Measurements from ENCODE around the gene RRH. TPM values are rescaled to one million over a fixed set of nuclear protein-coding genes. Genes with fewer than 3 reads are reported as not detected.
"Not testable (repeated sequence)": the region's sequence is repeated elsewhere in the genome, so short reads cannot be mapped to it uniquely, and the experiment has no call there.

Gene RRH
- total RNA-seq: under 1 TPM in 1 of 2 donors, not detected in 1; 0.57 TPM

DNA sequence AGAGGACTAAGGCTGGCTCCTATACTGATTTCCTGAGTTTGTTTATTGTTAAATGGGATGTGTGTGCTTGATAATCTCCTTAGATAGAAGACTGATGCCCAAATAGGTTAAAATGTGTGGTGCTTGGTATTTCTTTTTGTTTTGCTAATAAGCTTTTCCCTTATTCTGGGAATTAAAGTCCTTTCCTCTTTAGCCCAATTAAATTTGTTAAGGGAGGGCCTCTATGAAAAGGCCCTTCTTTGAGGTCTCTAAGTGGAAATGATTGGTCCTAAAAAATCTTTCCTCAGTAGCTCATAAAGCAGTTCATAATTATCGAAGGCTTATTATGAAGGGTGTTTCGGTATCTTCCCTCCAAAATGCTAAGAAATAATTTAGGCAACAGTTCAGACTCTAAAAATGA, at the start of gene RRH:
Gene RRH, plus strand, starts transcription at position 301 of the 400 bp plus-strand sequence. Its CDS starts 56 bp downstream, at position 357.
- intact Hi-C loops (cut with DNase I): loop anchor here (5.0 to 10.0 kb wide), 2 partner anchors 147 to 405 kb away; no protein-coding TSS in a partner anchor
- no peak within 1 kb of the TSS for H3K4me3 ChIP-seq
- TF ChIP-seq CTCF (IDR thresholded peaks at IDR 0.05): no peak

GRCh38 chr4:109782092-109782491, 45.7 kb upstream of the RRH start:
- H3K4me1 ChIP-seq; H3K9me3 ChIP-seq; H3K9ac ChIP-seq (ENCODE audit: low read depth in 2 of 2, low read length in 2 of 2); intact Hi-C loops (cut with DNase I); H3K4me3 ChIP-seq; H3K27me3 ChIP-seq; H3K36me3 ChIP-seq; DNase-seq; H3K27ac ChIP-seq: not testable (repeated sequence)

More for the DNA sequence above, at the start of gene RRH:
- Histone ChIP-seq H3K36me3 (peaks cover 5% of the 10 kb centered on the region), H3K27ac (no peak within 1 kb of the TSS), H3K4me1 (no peaks in the 10 kb centered on the region), H3K27me3 (no peaks in the 10 kb centered on the region), H3K9ac (ENCODE audit: low read depth in 2 of 2, low read length in 2 of 2) (no peak within 1 kb of the TSS), H3K9me3 (no peaks in the 10 kb centered on the region)
- DNase-seq: no peak

GRCh38 chr4:109786846-109787245, 40.9 kb upstream of the RRH start:
- H3K27me3 ChIP-seq: no peaks in the 10 kb centered on the region
- H3K4me3 ChIP-seq: no peak overlapping the region
- no peaks in the 10 kb centered on the region for H3K36me3 ChIP-seq
- H3K4me1 ChIP-seq: no peaks in the 10 kb centered on the region
- no peak overlapping the region for H3K27ac ChIP-seq
- DNase-seq: no peak
- no peak overlapping the region for H3K9ac ChIP-seq (ENCODE audit: low read depth in 2 of 2, low read length in 2 of 2)
- no peak for TF ChIP-seq CTCF (IDR thresholded peaks at IDR 0.05)
- intact Hi-C loops (cut with DNase I): no loop called here
- H3K9me3 ChIP-seq: no peaks in the 10 kb centered on the region

GRCh38 chr4:109787807-109788206, 40.0 kb upstream of the RRH start:
- Histone ChIP-seq H3K27ac (no peak overlapping the region), H3K36me3 (no peaks in the 10 kb centered on the region), H3K4me3 (no peak overlapping the region), H3K27me3 (no peaks in the 10 kb centered on the region), H3K4me1 (no peaks in the 10 kb centered on the region), H3K9ac (ENCODE audit: low read depth in 2 of 2, low read length in 2 of 2) (no peak overlapping the region), H3K9me3 (no peaks in the 10 kb centered on the region)
- no peak for TF ChIP-seq CTCF (IDR thresholded peaks at IDR 0.05)
- DNase-seq: no peak
- intact Hi-C loops (cut with DNase I): no loop called here

- no peak for TF ChIP-seq CTCF (IDR thresholded peaks at IDR 0.05)
- H3K27me3 ChIP-seq: no peaks in the 10 kb centered on the region
Measured at GRCh38 chr4:109795059-109795458, 32.7 kb upstream of the RRH start.

DNA sequence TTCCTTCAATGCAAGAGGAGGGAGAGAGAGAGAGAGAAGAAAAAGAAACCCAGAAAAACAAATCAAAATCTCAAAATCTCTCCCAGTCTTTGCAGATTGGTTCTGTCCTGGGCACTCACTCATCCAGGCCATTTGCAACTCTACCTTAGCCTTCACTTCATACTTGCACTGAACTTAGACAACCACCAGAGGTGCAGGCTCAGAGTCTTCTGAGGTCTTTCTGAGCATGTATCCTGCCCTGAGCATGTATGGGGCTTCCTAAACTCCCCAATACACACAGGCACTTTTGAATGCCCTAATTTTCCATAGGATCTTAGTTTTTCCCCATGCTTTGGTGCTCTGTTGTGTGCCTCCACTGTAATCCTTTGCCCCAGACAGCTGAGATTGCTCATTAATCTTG, 28.9 kb upstream of the RRH start:
- Histone ChIP-seq H3K36me3 (no peaks in the 10 kb centered on the region), H3K4me3 (no peak overlapping the region), H3K27me3 (no peaks in the 10 kb centered on the region), H3K4me1 (no peaks in the 10 kb centered on the region), H3K9ac (ENCODE audit: low read depth in 2 of 2, low read length in 2 of 2) (no peak overlapping the region), H3K27ac (no peak overlapping the region), H3K9me3 (no peaks in the 10 kb centered on the region)
- TF ChIP-seq CTCF (IDR thresholded peaks at IDR 0.05): no peak
- intact Hi-C loops (cut with DNase I): loop anchor here (10.0 kb wide), 1 partner anchor 64 kb away; the partner anchor contains the start of gene PLA2G12A
- no peak for DNase-seq

More at GRCh38 chr4:109795059-109795458, 32.7 kb upstream of the RRH start:
- H3K4me3 ChIP-seq: no peak overlapping the region
- intact Hi-C loops (cut with DNase I): loop anchor here (10.0 kb wide), 1 partner anchor 60 kb away; the partner anchor contains the start of gene PLA2G12A
- DNase-seq: no peak
- H3K9me3 ChIP-seq: no peaks in the 10 kb centered on the region
- no peaks in the 10 kb centered on the region for H3K36me3 ChIP-seq
- H3K27ac ChIP-seq: no peak overlapping the region
- H3K9ac ChIP-seq (ENCODE audit: low read depth in 2 of 2, low read length in 2 of 2): no peak overlapping the region
- H3K4me1 ChIP-seq: no peaks in the 10 kb centered on the region

All from colonic mucosa (tissue), 4 donors.